Esophagus squamous epithelium (tissue), 5 donors: Measurements from ENCODE around the gene SLC30A7. TPM values are rescaled to one million over a fixed set of nuclear protein-coding genes. Genes with fewer than 3 reads are reported as not detected.

ENCODE experiments used
- DNase-seq: peaks from one replicate; lab custom pipeline; 2025; lab: John Stamatoyannopoulos, UW
- H3K27ac ChIP-seq, 4 donors: fragments of 200-600 bp; sonication (generic); one replicate each; pipeline ENCODE4 v1.5.1; 2016 to 2019; ENCODE audit warnings: mild to moderate bottlenecking in 1 of 4
- H3K27me3 ChIP-seq, 4 donors: fragments of 200-600 bp; sonication (generic); 1 replicate in 3 of 4; 2 replicates in 1 of 4; pipeline versions ENCODE4 v1.5.1 to v1.6.0; 2017 to 2021; ENCODE audit warnings: antibody characterized with exemption in 1 of 4
- H3K36me3 ChIP-seq, 3 donors: fragments of 200-600 bp; sonication (generic); one replicate each; pipeline ENCODE4 v1.5.1; 2016 to 2019
- H3K4me1 ChIP-seq, 3 donors: fragments of 200-600 bp; sonication (generic); one replicate each; pipeline ENCODE4 v1.5.1; 2017 to 2019
- H3K4me3 ChIP-seq, 4 donors: fragments of 200-600 bp; sonication (generic); 1 replicate in 3 of 4; 2 replicates in 1 of 4; pipeline ENCODE4 v1.5.1; 2016 to 2019; ENCODE audit warnings: mild to moderate bottlenecking in 2 of 4, moderate library complexity in 1 of 4
- H3K9me3 ChIP-seq, 3 donors: fragments of 200-600 bp; sonication (generic); one replicate each; pipeline ENCODE4 v1.5.1; 2016 to 2019
- CTCF ChIP-seq, 6 experiments: fragments of 450-650 bp in 4 of 6; fragments of 200-600 bp in 2 of 6; sonication (generic) in 2 of 6; IDR thresholded peaks; one replicate each; pipeline ENCODE4 v1.5.1; 2016 to 2019; ENCODE audit warnings: antibody characterized with exemption in 6 of 6, mild to moderate bottlenecking in 4 of 6, moderate library complexity in 4 of 6
- POLR2A ChIP-seq, 4 donors: fragments of 450-650 bp; IDR thresholded peaks; one replicate each; pipeline ENCODE4 v1.6.1; 2017; ENCODE audit warnings: antibody characterized with exemption in 4 of 4, mild to moderate bottlenecking in 4 of 4, moderate library complexity in 3 of 4
- WGBS, 2 donors: methylation state at CpG; one replicate each; pipeline ENCODE4 v1.1.5; 2018; 5-methylcytosine and 5-hydroxymethylcytosine counted together
- intact Hi-C: fragments of 100-400 bp; cut with DNase I; formaldehyde crosslinking; loops from one replicate; pipeline ENCODE4 v1.15.0; 2022
- total RNA-seq, 4 donors: library from RNA; depleted of rRNA; stranded (reverse); fragments of >200 nt; gene quantifications; one replicate each; pipeline ENCODE4 v1.1.0, GENCODE V29; 2016
- donor health status: DM: yes; HTN: yes; CAD: no.

The SLC30A7 gene
- total RNA-seq, 4 donors from 2014 or later = 9.0 to 22.1 (median 16.5) TPM

- H3K27me3 ChIP-seq = no peaks in the 10 kb centered on the region
- no peaks in the 10 kb centered on the region for H3K9me3 ChIP-seq
- intact Hi-C loops = no loop called here
- H3K4me1 ChIP-seq = peaks cover 0 to 33% (median 4%) of the 10 kb centered on the region in 3 donors
- peaks cover 0 to 12% (median 0%) of the 10 kb centered on the region in 3 donors for H3K36me3 ChIP-seq
- WGBS, 2 donors = 29 to 36% methylated on average over 1 of the region's 1 CpG
- H3K27ac ChIP-seq = no peak overlapping the region
- TF ChIP-seq POLR2A (IDR thresholded peaks at IDR 0.05) (no peak), CTCF (IDR thresholded peaks at IDR 0.05) (no peak)
- no peak for DNase-seq
- no peak overlapping the region for H3K4me3 ChIP-seq
Observed at GRCh38 chr1:100955322-100955721, 59.4 kb downstream of the SLC30A7 start.

- Histone ChIP-seq H3K27ac (no peak overlapping the region), H3K27me3 (no peaks in the 10 kb centered on the region), H3K4me1 (peaks cover 0 to 12% (median 0%) of the 10 kb centered on the region in 3 donors), H3K4me3 (no peak overlapping the region), H3K36me3 (peaks cover 0 to 21% (median 0%) of the 10 kb centered on the region in 3 donors), H3K9me3 (no peaks in the 10 kb centered on the region)
- TF ChIP-seq POLR2A (IDR thresholded peaks at IDR 0.05) (no peak), CTCF (IDR thresholded peaks at IDR 0.05) (no peak)
- intact Hi-C loops = no loop called here
- no peak for DNase-seq
- WGBS, 2 donors = 82 to 83% methylated on average over 5 of the region's 5 CpGs
Observed at GRCh38 chr1:100959502-100960060, 63.7 kb downstream of the SLC30A7 start.

DNA sequence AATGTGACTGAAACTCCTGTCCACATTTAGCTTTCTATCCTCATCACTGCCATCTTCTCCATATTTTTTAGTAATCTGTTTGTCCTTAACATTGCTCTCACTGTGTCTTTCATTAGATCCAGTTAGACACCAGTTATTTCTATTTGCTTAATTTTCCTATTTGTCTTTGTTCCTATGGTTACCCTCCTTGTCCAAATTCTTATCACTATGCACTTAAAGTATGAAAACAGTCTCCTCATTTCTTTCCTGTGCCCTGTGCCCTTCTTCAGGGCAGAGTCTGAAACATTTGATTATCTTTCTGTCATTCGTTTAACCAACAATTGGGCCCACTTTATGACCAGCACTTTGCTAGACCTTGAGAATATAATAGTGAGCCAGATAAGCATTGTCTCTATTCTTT lies 64.2 kb downstream of the SLC30A7 start:
- H3K27ac ChIP-seq = no peak overlapping the region
- H3K4me1 ChIP-seq = peaks cover 0 to 7% (median 0%) of the 10 kb centered on the region in 3 donors
- no peak overlapping the region for H3K4me3 ChIP-seq
- no peak for TF ChIP-seq POLR2A (IDR thresholded peaks at IDR 0.05)
- no peak for TF ChIP-seq CTCF (IDR thresholded peaks at IDR 0.05)
- H3K9me3 ChIP-seq = no peaks in the 10 kb centered on the region
- H3K36me3 ChIP-seq = peaks cover 0 to 26% (median 0%) of the 10 kb centered on the region in 3 donors
- DNase-seq = no peak
- H3K27me3 ChIP-seq = no peaks in the 10 kb centered on the region
- WGBS, 2 donors = 81 to 90% methylated on average over 1 of the region's 1 CpG
- intact Hi-C loops = no loop called here

- H3K4me1 ChIP-seq = no peaks in the 10 kb centered on the region
- 42 to 64% methylated on average over 1 of the region's 1 CpG for WGBS, 2 donors
Observed at GRCh38 chr1:100968621-100969020, 72.7 kb downstream of the SLC30A7 start.

More at GRCh38 chr1:100968621-100969020, 72.7 kb downstream of the SLC30A7 start:
- H3K4me3 ChIP-seq = no peak overlapping the region
- DNase-seq = no peak
- intact Hi-C loops = no loop called here
- H3K27me3 ChIP-seq = no peaks in the 10 kb centered on the region
- H3K36me3 ChIP-seq = peaks cover 0 to 66% (median 5%) of the 10 kb centered on the region in 3 donors
- TF ChIP-seq CTCF (IDR thresholded peaks at IDR 0.05) (no peak), POLR2A (IDR thresholded peaks at IDR 0.05) (no peak)
- H3K9me3 ChIP-seq = no peaks in the 10 kb centered on the region
- no peak overlapping the region for H3K27ac ChIP-seq
